HT-29 (cell line): ENCODE results near the gene PPP1CA. TPM values are rescaled to one million over a fixed set of nuclear protein-coding genes. Genes with fewer than 3 reads are reported as not detected.
"Not testable (repeated sequence)": the region's sequence is repeated elsewhere in the genome, so short reads cannot be mapped to it uniquely, and the experiment has no call there.

ENCODE experiments used
- DNase-seq: peaks from one replicate; pipeline ENCODE4 v3.0.0-alpha.2; 2015; ENCODE audit warnings: low spot score
- total RNA-seq: library from RNA; depleted of rRNA; stranded (reverse); fragments of >200 nt; shearing (Covaris generic); gene quantifications from 2 replicates; pipeline ENCODE4 v1.2.3, GENCODE V29; 2014

The PPP1CA gene
- total RNA-seq, 1 experiment from 2014 or later: 610 TPM

GRCh38 chr11:67404515-67405195, 3.0 kb upstream of the PPP1CA start:
- DNase-seq: no peak

DNA sequence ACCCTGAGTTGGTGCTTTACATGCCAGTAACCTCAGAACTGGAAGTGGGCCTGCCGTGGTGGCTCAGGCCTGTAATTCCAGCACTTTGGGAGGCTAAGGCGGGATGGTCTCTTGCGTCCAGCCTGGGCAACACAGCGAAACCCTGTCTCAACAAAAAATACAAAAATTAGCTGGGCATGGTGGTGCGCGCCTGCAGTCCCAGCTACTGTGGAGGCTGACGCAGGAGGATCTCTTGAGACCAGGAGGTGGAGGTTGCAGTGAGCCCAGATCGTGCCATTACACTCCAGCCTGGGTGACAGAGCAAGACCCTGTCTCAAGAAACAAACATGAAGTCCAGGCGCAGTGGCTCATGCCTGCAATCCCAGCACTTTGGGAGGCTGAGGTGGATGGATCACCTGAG, 1.4 kb upstream of the PPP1CA start:
- DNase-seq: not testable (repeated sequence)

DNA sequence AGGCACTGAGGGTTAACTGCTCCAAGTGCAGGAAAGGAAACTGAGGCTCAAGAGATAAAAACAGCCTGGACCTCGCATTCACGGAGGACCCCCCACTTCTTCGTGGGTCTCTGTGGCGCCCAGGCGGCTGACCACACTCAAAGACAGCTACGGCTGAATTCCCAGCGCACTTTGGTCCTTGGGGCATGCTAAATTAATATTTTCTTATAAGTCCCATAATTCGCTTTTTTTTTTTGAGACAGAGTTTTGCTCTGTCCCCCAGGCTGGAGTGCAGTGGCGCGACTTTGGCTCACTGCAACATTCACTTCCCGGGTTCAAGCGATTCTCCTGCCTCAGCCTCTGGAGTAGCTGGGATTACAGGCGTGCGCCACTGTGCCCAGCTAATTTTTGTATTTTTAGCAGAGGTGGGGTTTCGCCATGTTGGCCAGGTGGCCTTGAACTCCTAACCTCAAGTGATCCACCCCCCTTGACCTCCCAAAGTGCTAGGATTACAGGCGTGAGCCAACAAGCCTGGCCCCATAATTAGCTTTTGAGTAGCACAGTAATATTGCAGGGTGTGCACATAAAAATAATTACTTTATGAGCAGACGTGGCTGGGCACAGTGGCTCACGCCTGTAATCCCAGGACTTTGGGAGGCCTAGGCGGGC, 658 bp upstream of the PPP1CA start:
- DNase-seq: not testable (repeated sequence)

GRCh38 chr11:67400942-67401494, 640 bp downstream of the PPP1CA start:
- no peak for DNase-seq

DNA sequence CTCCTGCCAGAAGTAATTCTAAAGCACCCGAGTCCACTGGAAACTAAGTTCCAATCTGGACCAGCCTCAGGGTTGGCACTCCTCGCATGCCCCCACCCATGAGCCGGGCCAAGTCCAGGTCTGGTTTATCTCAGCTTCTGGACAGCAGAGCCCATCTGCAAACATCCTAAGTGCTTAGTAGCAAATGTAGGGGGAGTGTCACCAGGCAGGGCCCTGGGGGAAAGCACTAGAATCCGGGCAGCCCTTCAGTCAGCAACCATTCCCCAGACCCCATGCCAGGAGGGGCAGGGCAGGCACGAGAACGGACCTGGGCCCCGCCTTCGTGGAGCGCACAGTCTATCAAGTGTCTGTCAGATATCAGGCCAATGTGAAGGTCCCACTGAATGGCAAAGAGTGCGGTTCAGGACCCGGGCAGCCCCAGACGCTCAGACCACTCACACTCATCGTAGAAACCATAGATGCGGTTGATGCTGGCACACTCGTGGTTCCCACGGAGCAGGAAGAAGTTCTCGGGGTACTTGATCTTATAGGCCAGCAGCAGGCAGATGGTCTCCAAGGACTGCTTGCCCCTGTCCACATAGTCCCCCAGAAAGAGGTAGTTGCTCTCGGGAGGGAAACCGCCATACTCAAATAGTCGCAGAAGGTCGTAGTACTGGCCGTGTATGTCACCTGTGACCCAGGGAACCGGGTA, 1.3 kb downstream of the PPP1CA start:
- no peak for DNase-seq

DNA sequence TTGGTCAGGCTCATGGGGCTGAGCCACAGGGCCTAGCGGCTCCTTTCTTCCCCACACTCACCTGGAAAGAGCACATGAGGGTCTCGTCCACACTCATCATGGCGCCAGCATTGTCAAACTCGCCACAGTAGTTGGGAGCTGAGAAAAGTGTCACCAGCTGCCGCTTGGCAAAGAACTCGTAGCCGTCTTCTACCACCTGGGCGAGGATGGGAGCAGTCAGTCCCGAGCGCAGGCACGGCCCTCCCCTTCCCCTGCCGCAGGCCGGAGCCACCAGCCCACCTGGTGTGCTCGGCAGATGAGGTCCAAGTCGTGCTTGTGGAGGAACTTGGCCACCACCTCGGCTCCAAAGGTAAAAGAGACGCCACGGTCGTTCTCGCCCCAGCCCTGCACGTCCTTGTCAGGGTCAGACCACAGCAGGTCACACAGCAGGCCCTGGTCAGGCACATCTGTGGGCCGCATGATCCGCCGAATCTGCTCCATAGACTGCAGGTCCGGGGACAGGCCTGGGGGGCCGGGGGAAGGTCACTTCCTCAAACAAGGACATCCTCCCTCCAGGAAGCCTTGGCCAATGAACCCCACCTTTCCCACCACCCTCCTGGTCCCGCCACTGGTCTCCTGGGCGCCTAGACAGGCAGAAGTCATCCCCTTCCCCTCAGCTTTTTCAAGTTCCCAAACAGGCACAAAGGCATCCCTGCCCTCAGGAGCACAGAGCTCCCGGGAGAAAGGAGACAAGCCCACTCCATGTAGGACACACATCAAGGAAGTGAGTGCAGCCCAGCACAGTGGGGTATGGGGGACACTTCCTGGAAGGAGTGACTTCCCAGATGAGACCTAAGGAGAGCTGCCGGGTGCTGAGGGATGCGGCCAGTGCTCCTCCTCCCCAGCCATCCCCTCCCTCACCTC, 2.7 kb downstream of the PPP1CA start:
- DNase-seq: no peak

- no peak for DNase-seq
Observed at GRCh38 chr11:67397986-67398660, 3.5 kb downstream of the PPP1CA start.

GRCh38 chr11:67397536-67397935, 4.1 kb downstream of the PPP1CA start:
- no peak for DNase-seq

DNA sequence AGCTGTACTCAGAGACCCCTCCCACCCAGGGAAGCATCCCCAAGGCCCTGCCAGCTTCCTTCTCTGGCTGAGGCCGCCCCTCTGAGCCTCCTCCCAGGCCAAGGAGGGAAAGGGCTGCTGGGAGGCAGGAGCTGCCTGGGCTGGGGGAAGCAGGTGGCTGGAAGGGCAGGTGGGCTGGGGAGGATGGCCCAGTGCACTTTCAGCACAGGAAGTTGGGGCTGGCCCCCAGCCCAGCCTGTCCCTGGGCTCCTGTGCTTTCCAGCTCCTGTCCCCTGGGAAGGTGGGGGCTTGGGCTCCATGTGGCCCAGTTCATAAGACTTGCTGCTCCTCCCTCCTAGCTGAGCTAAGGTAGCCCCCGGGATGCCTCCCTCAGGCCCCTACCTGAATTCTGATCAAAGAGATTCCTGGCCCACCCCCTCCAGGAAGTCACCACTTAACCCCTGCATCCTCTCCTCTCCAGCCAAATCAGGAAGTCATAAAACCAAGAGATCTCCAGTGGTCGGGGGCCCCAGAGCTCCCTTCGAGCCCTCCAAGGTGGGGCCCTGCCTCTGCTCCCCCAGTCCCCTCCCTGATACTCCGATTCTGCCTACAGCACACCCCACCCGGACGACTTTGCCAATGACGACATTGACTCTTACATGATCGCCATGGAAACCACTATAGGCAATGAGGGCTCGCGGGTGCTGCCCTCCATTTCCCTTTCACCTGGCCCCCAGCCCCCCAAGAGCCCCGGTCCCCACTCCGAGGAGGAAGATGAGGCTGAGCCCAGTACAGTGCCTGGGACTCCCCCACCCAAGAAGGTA, 4.9 kb downstream of the PPP1CA start:
- DNase-seq: no peak

DNA sequence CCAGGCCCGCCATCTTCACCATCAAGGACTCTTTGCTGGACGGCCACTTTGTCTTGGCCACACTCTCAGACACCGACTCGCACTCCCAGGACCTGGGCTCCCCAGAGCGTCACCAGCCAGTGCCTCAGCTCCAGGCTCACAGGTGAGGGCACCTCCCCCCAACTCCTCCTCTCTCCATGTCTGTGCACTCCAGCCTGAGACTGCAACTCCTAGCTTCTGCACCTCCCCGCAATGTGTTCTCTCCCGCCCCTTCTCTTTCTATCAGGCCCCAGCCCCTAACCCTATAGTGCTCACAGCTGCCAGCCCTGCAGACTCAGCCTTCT, 5.4 kb downstream of the PPP1CA start:
- no peak for DNase-seq

GRCh38 chr11:67395555-67396258, 6.0 kb downstream of the PPP1CA start:
- no peak for DNase-seq

DNA sequence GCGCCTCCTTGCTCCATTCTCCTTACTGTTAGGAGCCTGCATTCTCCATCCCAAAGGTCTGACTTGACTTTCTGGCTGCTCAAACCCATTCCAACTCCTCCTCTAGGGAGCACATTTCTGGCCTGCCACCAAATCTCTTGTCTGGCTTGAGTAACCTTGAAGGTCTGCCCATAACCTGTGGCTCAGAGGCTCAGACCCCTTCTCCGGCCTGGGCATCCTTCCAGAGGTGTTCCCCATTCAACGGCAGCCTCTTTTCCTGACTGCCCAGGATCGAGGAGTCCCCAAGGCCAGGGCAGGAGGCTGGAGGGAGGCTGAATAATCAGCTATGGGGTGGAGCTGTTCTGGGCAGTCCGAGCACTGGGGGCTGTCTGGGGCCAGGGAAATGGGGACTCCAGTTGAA, 7.7 kb downstream of the PPP1CA start:
- no peak for DNase-seq

- DNase-seq: no peak
Observed at GRCh38 chr11:67393437-67393836, 8.2 kb downstream of the PPP1CA start.

DNA sequence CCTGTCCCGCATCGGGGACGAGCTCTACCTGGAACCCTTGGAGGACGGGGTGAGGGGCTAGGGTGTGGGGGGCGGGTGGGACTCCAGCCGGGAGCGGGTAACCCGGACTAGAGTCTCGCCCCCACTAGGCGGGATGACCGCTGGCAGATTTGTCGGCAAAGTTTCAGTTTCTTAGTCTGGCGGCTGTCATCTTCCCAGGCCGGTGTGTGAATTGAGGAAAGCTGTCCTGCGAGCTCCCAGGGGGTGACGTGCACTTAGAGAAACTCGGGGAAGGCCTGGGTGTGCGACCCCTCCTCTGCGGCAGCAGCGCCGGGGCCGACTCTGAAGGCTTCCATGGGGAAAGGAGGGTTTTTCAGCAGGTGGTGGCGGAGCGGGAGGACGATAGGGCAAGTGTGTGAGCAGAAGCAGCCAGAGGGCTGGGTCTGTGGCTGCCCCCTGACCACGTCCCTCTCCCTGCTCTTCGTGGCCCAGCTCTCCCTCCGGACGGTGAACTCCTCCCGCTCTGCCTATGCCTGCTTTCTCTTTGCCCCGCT, 9.4 kb downstream of the PPP1CA start:
- DNase-seq: no peak

- peak; percentile 94 for DNase-seq
Observed at GRCh38 chr11:67391304-67392182, 10.1 kb downstream of the PPP1CA start, which contains the start of gene RAD9A. Gene RAD9A, plus strand, starts transcription at chr11:67391986. Its CDS starts 59 bp downstream, at chr11:67392045.

- DNase-seq: no peak
Observed at GRCh38 chr11:67390947-67391303, 10.7 kb downstream of the PPP1CA start.

- DNase-seq: peak; percentile 82
Observed at GRCh38 chr11:67389477-67389876, 12.2 kb downstream of the PPP1CA start.

DNA sequence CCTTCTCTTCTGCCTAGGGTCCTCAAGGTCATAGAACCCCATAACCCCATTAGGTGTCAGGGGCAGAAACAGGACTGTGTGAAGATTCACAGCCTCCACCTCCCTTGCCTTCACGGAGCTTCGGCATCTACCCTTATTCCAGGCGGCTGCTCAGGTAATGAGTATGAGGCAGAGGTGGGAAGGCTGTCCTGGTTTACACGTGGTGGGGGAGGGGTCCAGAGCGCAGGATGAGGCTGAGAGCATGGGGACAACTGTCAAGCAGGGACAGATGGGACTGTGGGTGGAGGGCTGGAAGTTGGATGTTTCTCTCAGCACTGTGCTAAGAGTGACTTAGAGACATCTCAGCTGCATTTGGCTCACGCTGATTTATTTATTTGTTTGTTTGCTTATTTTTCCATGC, 14.1 kb downstream of the PPP1CA start:
- DNase-seq: no peak
